DMS 273 (cell line): ENCODE data around the gene SNHG17.
"Not testable (repeated sequence)": the region's sequence is repeated elsewhere in the genome, so short reads cannot be mapped to it uniquely, and the experiment has no call there.

Experiments used
- DNase-seq: peaks from one replicate; lab custom pipeline; 2025; ENCODE audit not compliant: unreplicated experiment; lab: John Stamatoyannopoulos, UW

Gene SNHG17

DNA sequence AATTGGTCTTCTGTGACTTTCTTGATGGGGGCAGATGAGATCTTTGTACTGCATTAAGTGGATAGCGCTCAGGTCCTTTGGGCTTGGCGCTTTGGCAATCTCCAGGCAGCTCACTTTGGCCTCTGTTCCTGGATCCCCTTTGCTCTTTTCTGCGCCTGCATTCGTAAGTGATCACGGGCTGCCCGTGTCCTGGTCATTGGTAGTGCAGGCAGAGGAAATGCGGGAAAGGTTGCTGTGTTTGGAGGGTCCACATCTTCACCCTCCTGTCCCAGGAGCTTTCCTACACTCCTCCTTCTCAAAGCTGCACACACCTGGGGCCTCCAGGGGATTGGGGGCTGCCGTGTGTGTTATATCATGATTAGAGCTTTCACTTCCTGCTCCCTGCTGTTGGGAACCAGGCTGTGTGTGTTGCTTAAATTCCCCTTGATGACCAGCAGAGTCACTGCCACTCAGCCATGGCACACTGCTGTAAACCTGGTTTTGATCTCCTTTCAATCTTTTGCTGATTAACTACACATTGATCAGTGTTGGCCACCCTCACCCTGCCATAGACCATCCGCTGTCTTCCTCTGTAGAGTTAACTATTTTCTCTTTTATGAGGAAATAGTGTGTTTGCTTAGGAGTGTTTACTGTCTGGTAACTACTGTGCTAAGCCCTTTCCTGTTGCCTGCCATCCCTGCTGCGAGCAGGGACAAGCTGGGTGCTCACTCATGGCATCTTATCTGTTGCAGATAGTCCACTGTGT is 13.0 kb upstream of the SNHG17 start:
- DNase-seq = no peak

DNA sequence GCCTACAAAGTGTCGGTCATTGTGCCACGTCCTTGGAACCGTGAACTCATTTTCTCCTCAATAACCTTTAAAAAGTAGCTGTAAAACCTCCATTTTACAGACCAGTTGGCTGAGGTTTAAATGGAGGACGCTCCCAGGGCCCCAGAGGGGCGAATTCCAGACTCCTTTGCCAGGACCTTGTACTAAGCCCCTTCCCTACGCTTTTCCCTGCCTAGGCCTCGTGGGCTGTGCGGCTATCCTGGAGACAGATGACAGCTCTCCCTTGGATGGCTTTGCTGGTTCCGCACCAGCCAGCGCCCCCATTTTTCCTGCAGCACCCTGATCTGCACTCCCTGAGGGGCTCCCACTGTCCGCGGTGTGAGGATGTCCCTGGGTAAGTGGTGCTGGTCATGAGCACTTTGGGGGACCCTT is 12.1 kb upstream of the SNHG17 start:
- no peak for DNase-seq

DNA sequence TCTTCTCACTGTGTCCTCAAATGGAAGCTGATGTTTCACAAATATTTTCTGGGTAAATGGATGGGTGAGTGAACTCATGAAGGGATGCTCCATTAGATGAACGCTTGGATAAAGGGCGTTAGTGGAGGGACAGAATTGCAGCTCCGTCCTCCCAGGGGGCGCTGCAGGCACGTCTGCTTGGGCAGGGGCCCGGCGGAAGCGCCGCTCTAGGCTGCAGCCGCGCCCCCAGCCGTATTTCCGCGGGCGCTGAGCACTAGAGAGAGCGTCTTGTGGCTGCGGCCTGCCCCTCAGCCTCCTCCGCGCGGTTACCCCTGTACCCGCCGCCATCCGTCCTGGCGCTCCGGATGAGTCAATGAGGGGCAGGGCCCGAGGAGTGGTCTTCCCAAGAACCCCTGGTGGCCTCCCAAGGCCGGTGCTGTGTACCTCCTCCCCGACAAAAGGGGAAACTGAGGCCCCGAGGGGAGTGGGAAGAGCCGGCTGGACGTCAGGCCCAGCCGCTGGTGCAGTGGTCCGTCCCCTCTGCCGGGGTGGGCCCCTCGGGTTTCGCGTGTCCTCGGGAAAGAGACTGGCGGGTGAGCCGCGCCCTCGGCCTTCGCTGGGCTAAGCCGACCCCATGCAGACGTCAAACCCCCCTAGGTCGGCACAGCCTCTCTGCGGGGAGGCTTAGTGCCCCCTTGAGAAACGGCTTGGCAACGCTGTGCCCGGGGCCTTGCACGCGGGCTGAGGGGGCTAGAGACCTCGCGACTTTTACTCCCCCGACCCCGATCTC is 11.5 kb upstream of the SNHG17 start:
- peak; percentile 97 for DNase-seq

DNA sequence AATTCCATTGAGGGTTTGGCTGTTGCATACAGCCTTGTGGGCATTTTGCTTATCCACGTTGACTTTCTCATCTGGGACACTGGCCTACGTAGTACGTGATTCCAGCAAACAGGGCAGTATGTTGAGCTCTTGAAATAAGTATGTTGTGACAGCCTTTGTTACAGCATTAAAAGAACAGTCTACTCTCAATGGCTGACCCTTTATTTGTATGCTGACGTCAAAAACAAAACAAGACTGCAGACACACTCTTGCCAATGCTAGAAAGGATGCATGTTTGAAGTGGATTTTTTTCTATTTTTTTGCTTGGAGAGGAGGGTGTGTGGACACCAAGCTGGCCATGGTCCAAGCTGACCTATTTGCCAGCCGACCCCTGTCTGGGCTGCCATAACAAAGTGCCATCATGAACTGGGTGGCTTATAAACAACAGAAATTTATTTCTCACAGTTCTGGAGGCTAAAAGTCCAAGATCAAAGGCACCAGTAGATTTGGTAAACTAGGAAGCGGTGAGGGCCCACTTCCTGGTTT is 10.8 kb upstream of the SNHG17 start:
- no peak for DNase-seq

DNA sequence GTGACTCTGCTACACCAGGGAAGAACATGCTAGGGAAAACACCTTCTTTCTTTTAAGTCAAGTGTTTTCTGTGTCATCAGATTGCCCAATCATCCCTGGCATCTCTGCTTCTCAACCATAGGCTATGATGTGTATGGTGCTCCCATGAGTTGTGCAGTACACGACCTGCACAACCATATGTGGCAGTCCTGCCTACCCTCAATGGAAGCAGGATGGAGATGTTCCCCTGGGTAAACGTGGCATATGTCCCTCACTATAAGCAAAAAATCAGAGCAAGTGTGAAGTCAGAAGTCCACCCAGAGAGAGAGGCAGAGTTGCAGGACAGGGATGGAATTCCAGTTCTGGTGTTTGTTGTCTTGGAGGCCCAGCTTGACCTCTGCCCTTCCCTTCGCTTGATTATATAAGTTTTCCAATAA is 10.3 kb upstream of the SNHG17 start:
- DNase-seq = no peak

DNA sequence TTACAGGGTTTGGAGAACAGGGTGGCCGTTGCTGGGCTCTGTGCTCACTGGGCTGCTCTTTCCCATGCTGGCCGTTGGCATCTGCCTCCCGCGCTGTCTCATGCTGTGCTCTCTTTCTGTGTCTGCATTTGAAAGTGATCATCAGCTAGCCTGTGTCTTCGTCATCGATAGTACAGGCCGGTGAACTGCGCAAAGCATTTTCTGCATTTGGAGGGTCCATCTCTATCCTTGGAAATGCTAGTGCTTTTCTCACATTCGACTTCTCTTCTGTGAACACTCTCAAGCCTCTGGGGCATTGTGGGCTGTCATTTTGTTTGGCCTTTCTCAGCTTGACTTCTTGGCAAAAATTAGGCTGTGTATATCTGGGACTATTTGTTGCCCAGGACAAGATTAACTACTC is 6.8 kb upstream of the SNHG17 start:
- DNase-seq = no peak

DNA sequence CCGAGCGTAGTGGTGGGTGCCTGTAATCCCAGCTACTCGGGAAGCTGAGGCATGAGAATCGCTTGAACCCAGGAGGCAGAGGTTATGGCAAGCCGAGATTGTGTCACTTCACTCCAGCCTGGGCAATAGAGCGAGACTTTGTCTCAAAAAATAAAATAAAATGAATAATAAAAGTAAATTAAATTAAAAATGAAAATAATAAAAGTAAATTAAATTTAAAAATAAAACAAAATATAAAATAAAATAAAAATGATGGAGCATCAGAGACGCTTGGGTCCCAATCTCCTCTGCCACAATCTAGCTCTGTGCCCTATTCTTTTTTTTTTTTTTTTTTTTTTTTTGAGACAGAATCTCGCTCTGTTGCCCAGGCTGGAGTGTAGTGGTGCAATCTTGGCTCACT is 6.0 kb upstream of the SNHG17 start:
- not testable (repeated sequence) for DNase-seq

DNA sequence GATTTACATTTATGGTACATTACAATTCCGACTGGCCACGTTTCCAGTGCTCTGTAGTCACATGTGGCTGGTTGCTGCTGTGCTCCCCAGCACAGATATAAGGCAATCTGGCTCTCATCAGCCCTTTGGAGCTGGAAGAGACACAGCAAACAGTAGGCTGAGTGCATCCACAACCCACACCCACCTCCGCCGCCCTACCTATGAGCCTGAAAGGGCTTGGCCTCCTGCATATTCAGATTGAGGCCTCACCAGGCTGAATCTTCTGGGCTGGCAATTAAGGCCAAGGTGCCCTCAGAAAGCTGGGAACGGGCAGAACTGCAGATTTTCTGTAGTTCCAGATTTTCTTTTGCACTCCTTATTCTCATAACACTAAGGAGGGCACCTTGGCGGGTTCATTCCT is 2.7 kb upstream of the SNHG17 start:
- no peak for DNase-seq

DNA sequence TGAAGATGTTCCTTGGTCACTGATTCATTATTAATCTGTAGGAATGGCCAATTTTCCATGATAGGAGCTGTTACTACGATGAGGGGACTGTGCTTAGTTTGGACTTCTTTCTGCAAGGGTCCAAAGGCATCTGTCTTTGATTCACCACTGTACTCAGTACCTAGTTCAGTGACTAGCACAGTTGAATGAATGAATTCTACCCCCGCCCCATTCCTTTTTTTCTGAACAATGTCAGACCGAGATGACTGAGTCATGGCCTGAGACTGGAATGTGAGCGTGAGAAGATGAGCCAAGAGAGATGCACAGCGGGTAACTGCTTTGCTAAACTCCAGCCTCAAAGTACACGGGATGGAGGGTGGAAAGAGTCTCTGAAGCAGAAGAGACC is 419 bp upstream of the SNHG17 start:
- no peak for DNase-seq

DNA sequence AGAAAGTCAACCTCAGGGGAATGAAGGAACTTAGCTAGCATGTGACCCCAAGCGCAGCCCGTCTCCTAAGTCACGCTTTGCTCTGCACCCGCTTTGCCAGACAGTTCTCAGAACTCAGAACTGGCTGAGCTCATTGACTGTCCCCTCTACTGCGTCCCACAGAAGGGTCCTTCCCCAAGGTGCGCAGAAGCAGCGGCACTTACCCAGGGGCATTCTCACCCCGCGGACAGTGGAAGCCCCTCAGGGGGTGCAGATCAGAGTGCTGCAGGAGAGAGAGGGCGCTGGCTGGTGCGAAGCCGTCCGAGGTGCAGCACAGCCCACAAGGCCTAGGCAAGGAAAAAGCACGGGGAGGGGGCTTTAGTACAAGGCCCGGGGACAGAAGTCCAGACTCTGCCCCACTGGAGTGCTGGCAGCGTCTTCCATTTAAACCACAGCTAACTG is 807 bp downstream of the SNHG17 start:
- DNase-seq = peak; percentile 51

GRCh38 chr20:38433304-38433972 is 1.7 kb downstream of the SNHG17 start:
- no peak for DNase-seq

- DNase-seq = not testable (repeated sequence)
Measured at GRCh38 chr20:38432870-38433269, 2.3 kb downstream of the SNHG17 start.

DNA sequence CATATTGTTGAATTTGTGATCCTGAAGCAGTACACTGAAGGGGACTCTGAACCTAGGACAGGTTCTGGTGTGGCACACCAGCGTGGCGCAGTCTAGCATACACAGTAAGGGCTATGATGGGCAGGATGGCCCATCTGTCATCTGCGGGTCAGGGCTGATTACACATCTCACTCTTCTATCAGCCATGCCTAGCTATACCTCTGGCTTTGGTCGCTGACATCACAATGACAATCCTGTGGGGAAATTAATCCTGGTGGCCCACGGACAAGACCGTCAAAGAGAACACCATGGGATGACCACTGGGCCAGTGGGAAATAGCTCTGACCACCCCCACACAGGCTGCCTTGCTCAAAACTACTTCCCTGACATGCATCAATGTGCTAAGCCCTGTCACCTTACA is 2.8 kb downstream of the SNHG17 start:
- no peak for DNase-seq

GRCh38 chr20:38430679-38431325 is 4.3 kb downstream of the SNHG17 start:
- DNase-seq = no peak

DNA sequence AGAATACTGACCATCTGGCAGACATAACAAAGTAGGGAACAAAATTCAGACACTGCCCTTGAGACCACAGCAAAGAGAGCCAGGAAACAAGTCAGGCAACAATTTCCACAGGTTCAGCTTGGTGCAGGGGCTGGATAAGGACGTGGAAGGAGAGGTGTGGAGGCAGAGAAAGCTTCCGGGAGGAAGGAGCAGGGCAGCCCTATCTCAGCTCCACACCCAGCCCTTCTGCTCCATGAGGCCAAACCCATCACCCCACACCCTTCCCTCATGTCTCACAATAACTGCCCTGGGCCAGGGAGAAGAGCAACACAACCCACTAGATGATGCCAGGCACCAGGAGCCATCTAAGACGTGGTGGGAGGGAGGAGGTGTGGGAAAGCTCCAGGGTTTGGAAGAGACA is 5.8 kb downstream of the SNHG17 start:
- DNase-seq = no peak

- DNase-seq = no peak
Measured at GRCh38 chr20:38428800-38429199, 6.3 kb downstream of the SNHG17 start.

GRCh38 chr20:38427655-38428023 is 7.5 kb downstream of the SNHG17 start:
- DNase-seq = no peak

- no peak for DNase-seq
Measured at GRCh38 chr20:38426006-38426897, 8.9 kb downstream of the SNHG17 start.

DNA sequence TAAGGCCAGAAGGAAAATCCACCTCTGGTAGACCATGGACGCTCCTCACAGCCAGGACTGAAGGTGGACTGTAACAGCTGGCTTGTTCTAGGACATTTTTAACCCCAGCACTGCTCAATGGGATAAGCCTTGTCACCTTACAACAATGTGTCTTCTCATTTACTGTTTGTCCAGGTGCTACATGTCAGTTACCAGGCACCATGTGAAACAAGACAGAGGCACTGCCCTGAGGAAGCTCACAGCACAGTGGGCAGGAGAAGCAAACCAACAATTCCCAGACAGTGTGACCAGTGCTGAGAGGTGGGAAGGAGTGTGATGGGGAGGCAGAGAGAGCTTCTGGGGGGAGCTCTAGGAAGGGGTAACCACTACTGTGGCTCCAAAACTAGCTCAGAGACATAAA is 10.7 kb downstream of the SNHG17 start:
- no peak for DNase-seq

DNA sequence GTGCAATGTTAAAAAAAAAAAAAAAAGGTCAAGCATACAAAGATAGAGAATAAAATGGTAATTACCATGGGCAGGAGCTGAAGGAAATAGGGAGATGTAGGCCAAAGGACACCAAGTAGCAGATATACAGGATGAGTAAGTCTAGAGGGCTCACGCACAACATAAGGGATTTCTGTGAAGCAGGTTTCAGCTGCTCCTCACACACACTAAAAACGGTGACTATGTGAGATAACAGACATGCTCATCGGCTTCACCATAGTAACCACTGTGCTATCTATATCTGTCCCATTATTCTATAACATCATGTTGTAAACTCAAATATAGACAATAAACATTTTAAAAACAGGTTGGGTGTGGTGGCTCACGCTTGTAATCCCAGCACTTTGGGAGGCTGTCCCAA is 11.6 kb downstream of the SNHG17 start:
- no peak for DNase-seq
